ENCODE data around the gene FAM111A. TPM values are rescaled to one million over a fixed set of nuclear protein-coding genes. Genes with fewer than 3 reads are reported as not detected.
"Not testable (repeated sequence)": the region's sequence is repeated elsewhere in the genome, so short reads cannot be mapped to it uniquely, and the experiment has no call there.

FAM111A gene, protein sequence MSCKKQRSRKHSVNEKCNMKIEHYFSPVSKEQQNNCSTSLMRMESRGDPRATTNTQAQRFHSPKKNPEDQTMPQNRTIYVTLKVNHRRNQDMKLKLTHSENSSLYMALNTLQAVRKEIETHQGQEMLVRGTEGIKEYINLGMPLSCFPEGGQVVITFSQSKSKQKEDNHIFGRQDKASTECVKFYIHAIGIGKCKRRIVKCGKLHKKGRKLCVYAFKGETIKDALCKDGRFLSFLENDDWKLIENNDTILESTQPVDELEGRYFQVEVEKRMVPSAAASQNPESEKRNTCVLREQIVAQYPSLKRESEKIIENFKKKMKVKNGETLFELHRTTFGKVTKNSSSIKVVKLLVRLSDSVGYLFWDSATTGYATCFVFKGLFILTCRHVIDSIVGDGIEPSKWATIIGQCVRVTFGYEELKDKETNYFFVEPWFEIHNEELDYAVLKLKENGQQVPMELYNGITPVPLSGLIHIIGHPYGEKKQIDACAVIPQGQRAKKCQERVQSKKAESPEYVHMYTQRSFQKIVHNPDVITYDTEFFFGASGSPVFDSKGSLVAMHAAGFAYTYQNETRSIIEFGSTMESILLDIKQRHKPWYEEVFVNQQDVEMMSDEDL
- total RNA-seq, result 42.2 TPM
- polyA plus RNA-seq (ENCODE audit: insufficient read depth, low read depth, low replicate concordance), result 14.2 TPM
- long read RNA-seq, donor 1, partial matches to known transcripts, result 0 of 1 reads
- long read RNA-seq, donor 1, other reads (novel, unspliced or antisense), result 0 of 1 reads
- long read RNA-seq, donor 2, full-length matches to known transcripts, result 5 of 5 reads
- long read RNA-seq, donor 2, partial matches to known transcripts, result 0 of 5 reads
- long read RNA-seq, donor 2, other reads (novel, unspliced or antisense), result 0 of 5 reads
- long read RNA-seq, donor 3, full-length matches to known transcripts, result 10 of 10 reads
- long read RNA-seq, donor 3, partial matches to known transcripts, result 0 of 10 reads
- long read RNA-seq, donor 3, other reads (novel, unspliced or antisense), result 0 of 10 reads
- long read RNA-seq, donor 4, full-length matches to known transcripts, result 9 of 9 reads
- long read RNA-seq, donor 4, partial matches to known transcripts, result 0 of 9 reads
- long read RNA-seq, donor 4, other reads (novel, unspliced or antisense), result 0 of 9 reads
- long read RNA-seq, donor 5, partial matches to known transcripts, result 0 of 1 reads
- long read RNA-seq, donor 5, other reads (novel, unspliced or antisense), result 0 of 1 reads
- long read RNA-seq, donor 6, full-length matches to known transcripts, result 2 of 2 reads
- long read RNA-seq, donor 6, partial matches to known transcripts, result 0 of 2 reads
- long read RNA-seq, donor 6, other reads (novel, unspliced or antisense), result 0 of 2 reads
- long read RNA-seq, donor 7, full-length matches to known transcripts, result 2 of 14 reads
- long read RNA-seq, donor 7, partial matches to known transcripts, result 1 of 14 reads
- long read RNA-seq, donor 7, other reads (novel, unspliced or antisense), result 11 of 14 reads
- long read RNA-seq, donor 8, partial matches to known transcripts, result 0 of 1 reads
- long read RNA-seq, donor 8, other reads (novel, unspliced or antisense), result 0 of 1 reads
- long read RNA-seq, donor 9, partial matches to known transcripts, result 0 of 2 reads
- long read RNA-seq, donor 9, other reads (novel, unspliced or antisense), result 0 of 2 reads
- long read RNA-seq, donor 10, full-length matches to known transcripts, result 9 of 9 reads
- long read RNA-seq, donor 10, partial matches to known transcripts, result 0 of 9 reads
- long read RNA-seq, donor 10, other reads (novel, unspliced or antisense), result 0 of 9 reads

GRCh38 chr11:59142530-59143507 is at the start of gene FAM111A:
Gene FAM111A, plus strand, starts transcription at chr11:59142856. Its CDS starts 6,017 bp downstream, at chr11:59148873.
- no peak for FAIRE-seq

DNA sequence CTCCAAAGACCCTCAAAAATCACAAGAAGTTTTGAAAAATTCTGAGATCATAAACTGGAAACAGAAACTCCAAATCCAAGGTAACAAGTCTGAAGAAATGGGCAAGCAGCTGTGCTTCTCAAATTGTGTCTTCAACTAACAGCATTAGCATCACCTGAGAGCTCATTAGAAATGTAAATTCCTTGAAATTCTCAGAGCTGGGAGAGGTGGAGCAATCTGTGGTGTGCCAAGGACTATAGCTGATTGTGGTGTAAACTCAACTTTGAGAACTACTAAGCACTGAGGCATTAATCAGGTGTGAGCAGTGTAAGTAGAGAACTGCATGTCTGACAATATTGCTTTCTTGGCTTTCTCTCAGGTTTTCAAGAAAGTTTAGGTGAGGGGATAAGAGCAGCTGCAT is 49.1 kb upstream of the FAM111A start:
- H3K36me3 ChIP-seq (ENCODE audit: control insufficient read depth in 2 of 3, insufficient read depth in 3 of 3, low read length in 3 of 3); DNase-seq; FAIRE-seq; H3K4me3 ChIP-seq (ENCODE audit: low read length in 3 of 3); H3K4me1 ChIP-seq (ENCODE audit: control insufficient read depth in 2 of 3, insufficient read depth in 2 of 3, low read depth in 1 of 3, low read length in 3 of 3); H3K27ac ChIP-seq (ENCODE audit: low read depth in 2 of 2, low read length in 2 of 2); intact Hi-C loops (cut with DNase I); H3K27me3 ChIP-seq (ENCODE audit: control insufficient read depth, insufficient read depth, low read length); H3K9me3 ChIP-seq (ENCODE audit: control insufficient read depth in 2 of 3, insufficient read depth in 1 of 3, low read length in 3 of 3); H3K9ac ChIP-seq (ENCODE audit: low read length in 3 of 3): not testable (repeated sequence)

More at GRCh38 chr11:59142530-59143507, at the start of gene FAM111A:
- H3K4me1 ChIP-seq (ENCODE audit: control insufficient read depth in 2 of 3, insufficient read depth in 2 of 3, low read depth in 1 of 3, low read length in 3 of 3), result peaks cover 3 to 17% (median 14%) of the 10 kb centered on the region in 3 donors
- intact Hi-C loops (cut with DNase I), result no loop called here
- peak within 1 kb of the TSS; percentile 85 to 97 (median 86) for H3K9ac ChIP-seq (ENCODE audit: low read length in 3 of 3)
- DNase-seq, result peak; percentile 92 to 96 (median 95)
- peak within 1 kb of the TSS; percentile 86 to 97 (median 94) for H3K4me3 ChIP-seq (ENCODE audit: low read length in 3 of 3)
- TF ChIP-seq, protein P1, sequence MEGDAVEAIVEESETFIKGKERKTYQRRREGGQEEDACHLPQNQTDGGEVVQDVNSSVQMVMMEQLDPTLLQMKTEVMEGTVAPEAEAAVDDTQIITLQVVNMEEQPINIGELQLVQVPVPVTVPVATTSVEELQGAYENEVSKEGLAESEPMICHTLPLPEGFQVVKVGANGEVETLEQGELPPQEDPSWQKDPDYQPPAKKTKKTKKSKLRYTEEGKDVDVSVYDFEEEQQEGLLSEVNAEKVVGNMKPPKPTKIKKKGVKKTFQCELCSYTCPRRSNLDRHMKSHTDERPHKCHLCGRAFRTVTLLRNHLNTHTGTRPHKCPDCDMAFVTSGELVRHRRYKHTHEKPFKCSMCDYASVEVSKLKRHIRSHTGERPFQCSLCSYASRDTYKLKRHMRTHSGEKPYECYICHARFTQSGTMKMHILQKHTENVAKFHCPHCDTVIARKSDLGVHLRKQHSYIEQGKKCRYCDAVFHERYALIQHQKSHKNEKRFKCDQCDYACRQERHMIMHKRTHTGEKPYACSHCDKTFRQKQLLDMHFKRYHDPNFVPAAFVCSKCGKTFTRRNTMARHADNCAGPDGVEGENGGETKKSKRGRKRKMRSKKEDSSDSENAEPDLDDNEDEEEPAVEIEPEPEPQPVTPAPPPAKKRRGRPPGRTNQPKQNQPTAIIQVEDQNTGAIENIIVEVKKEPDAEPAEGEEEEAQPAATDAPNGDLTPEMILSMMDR (IDR thresholded peaks at IDR 0.05; ENCODE audit: borderline replicate concordance, extremely low read depth, insufficient read depth), result no peak
- no peaks in the 10 kb centered on the region for H3K9me3 ChIP-seq (ENCODE audit: control insufficient read depth in 2 of 3, insufficient read depth in 1 of 3, low read length in 3 of 3)
- peaks cover 0 to 2% (median 0%) of the 10 kb centered on the region in 3 donors for H3K36me3 ChIP-seq (ENCODE audit: control insufficient read depth in 2 of 3, insufficient read depth in 3 of 3, low read length in 3 of 3)
- H3K27ac ChIP-seq (ENCODE audit: low read depth in 2 of 2, low read length in 2 of 2), result peak within 1 kb of the TSS; percentile 96 to 99
- no peaks in the 10 kb centered on the region for H3K27me3 ChIP-seq (ENCODE audit: control insufficient read depth, insufficient read depth, low read length)

GRCh38 chr11:59095225-59095624 is 47.4 kb upstream of the FAM111A start:
- intact Hi-C loops (cut with DNase I); H3K4me3 ChIP-seq (ENCODE audit: low read length in 3 of 3); H3K27ac ChIP-seq (ENCODE audit: low read depth in 2 of 2, low read length in 2 of 2); H3K9me3 ChIP-seq (ENCODE audit: control insufficient read depth in 2 of 3, insufficient read depth in 1 of 3, low read length in 3 of 3); H3K27me3 ChIP-seq (ENCODE audit: control insufficient read depth, insufficient read depth, low read length); FAIRE-seq; H3K4me1 ChIP-seq (ENCODE audit: control insufficient read depth in 2 of 3, insufficient read depth in 2 of 3, low read depth in 1 of 3, low read length in 3 of 3); H3K9ac ChIP-seq (ENCODE audit: low read length in 3 of 3); H3K36me3 ChIP-seq (ENCODE audit: control insufficient read depth in 2 of 3, insufficient read depth in 3 of 3, low read length in 3 of 3): not testable (repeated sequence)
- peak in 1 of 5 donors; percentile 2 for DNase-seq

- intact Hi-C loops (cut with DNase I); FAIRE-seq; DNase-seq; H3K4me3 ChIP-seq (ENCODE audit: low read length in 3 of 3); H3K36me3 ChIP-seq (ENCODE audit: control insufficient read depth in 2 of 3, insufficient read depth in 3 of 3, low read length in 3 of 3); H3K9me3 ChIP-seq (ENCODE audit: control insufficient read depth in 2 of 3, insufficient read depth in 1 of 3, low read length in 3 of 3); H3K27me3 ChIP-seq (ENCODE audit: control insufficient read depth, insufficient read depth, low read length); H3K4me1 ChIP-seq (ENCODE audit: control insufficient read depth in 2 of 3, insufficient read depth in 2 of 3, low read depth in 1 of 3, low read length in 3 of 3); H3K27ac ChIP-seq (ENCODE audit: low read depth in 2 of 2, low read length in 2 of 2); H3K9ac ChIP-seq (ENCODE audit: low read length in 3 of 3): not testable (repeated sequence)
Observed at GRCh38 chr11:59095972-59096575, 46.6 kb upstream of the FAM111A start.
